ENCODE results near the gene OR52R1.
"Not testable (repeated sequence)": the region's sequence is repeated elsewhere in the genome, so short reads cannot be mapped to it uniquely, and the experiment has no call there.

The OR52R1 gene

GRCh38 chr11:4804280-4804679 is at the start of gene OR52R1:
OR52R1 (minus strand) TSS chr11:4804380; CDS start chr11:4804380, 0 bp downstream.
- DNase-seq = no peak

GRCh38 chr11:4851033-4851432 is 46.9 kb upstream of the OR52R1 start:
- DNase-seq = no peak

GRCh38 chr11:4848908-4849532 is 44.8 kb upstream of the OR52R1 start, which contains the start of gene OR51S1:
OR51S1 (minus strand) TSS chr11:4849208; CDS start chr11:4849208, 0 bp downstream.
- no peak for DNase-seq

GRCh38 chr11:4839851-4840549 is 35.8 kb upstream of the OR52R1 start:
- no peak for DNase-seq

- DNase-seq = no peak
Measured at GRCh38 chr11:4830909-4831308, 26.7 kb upstream of the OR52R1 start.

- DNase-seq = no peak
Measured at GRCh38 chr11:4830346-4830745, 26.2 kb upstream of the OR52R1 start.

- no peak for DNase-seq
Measured at GRCh38 chr11:4826425-4826824, 22.2 kb upstream of the OR52R1 start.

- DNase-seq = no peak
Measured at GRCh38 chr11:4825132-4825531, 21.0 kb upstream of the OR52R1 start.

GRCh38 chr11:4821021-4821420 is 16.8 kb upstream of the OR52R1 start, which contains the start of gene OR51F2:
OR51F2 (plus strand) TSS chr11:4821321; CDS start chr11:4821422, 101 bp downstream.
- DNase-seq = no peak

GRCh38 chr11:4809246-4809645 is 5.1 kb upstream of the OR52R1 start:
- DNase-seq = no peak

GRCh38 chr11:4808476-4808875 is 4.3 kb upstream of the OR52R1 start:
- DNase-seq = no peak

- not testable (repeated sequence) for DNase-seq
Measured at GRCh38 chr11:4801316-4801715, 2.9 kb downstream of the OR52R1 start.

- no peak for DNase-seq
Measured at GRCh38 chr11:4798427-4799183, 5.6 kb downstream of the OR52R1 start.

GRCh38 chr11:4797206-4797605 is 7.0 kb downstream of the OR52R1 start:
- no peak for DNase-seq

- DNase-seq = no peak
Measured at GRCh38 chr11:4782454-4782853, 21.7 kb downstream of the OR52R1 start.

GRCh38 chr11:4769838-4770237 is 34.3 kb downstream of the OR52R1 start, which contains the start of gene OR51F1:
OR51F1 (minus strand) TSS chr11:4769938; CDS start chr11:4769938, 0 bp downstream.
- DNase-seq = no peak

GRCh38 chr11:4768094-4768493 is 36.1 kb downstream of the OR52R1 start:
- DNase-seq = no peak

- DNase-seq = no peak
Measured at GRCh38 chr11:4766420-4767043, 37.6 kb downstream of the OR52R1 start.

GRCh38 chr11:4763096-4763495 is 41.1 kb downstream of the OR52R1 start:
- no peak for DNase-seq
